ENCODE data around the gene GREB1. TPM values are rescaled to one million over a fixed set of nuclear protein-coding genes. Genes with fewer than 3 reads are reported as not detected.

GREB1 gene
- total RNA-seq, 1 donor from 2014 or later, result 50.5 TPM

- Mint-ChIP-seq H3K4me1 (ENCODE audit: unreplicated experiment) (peaks cover 37% of the 10 kb centered on the region), H3K27me3 (peaks cover 7% of the 10 kb centered on the region), H3K27ac (no peak overlapping the region), H3K9me3 (no peaks in the 10 kb centered on the region), H3K4me3 (no peak overlapping the region), H3K36me3 (peaks cover 4% of the 10 kb centered on the region)
- DNase-seq (ENCODE audit: extremely low spot score, unreplicated experiment), result peak; percentile 48
- TF ChIP-seq CTCF (conservative IDR thresholded peaks at IDR 0.05), result no peak
Observed at GRCh38 chr2:11540996-11541692, 7.3 kb downstream of the GREB1 start.

- no peak for TF ChIP-seq CTCF (conservative IDR thresholded peaks at IDR 0.05)
- Mint-ChIP-seq H3K4me3 (no peak overlapping the region), H3K36me3 (peaks cover 4% of the 10 kb centered on the region), H3K4me1 (ENCODE audit: unreplicated experiment) (peaks cover 37% of the 10 kb centered on the region), H3K27me3 (peaks cover 7% of the 10 kb centered on the region), H3K9me3 (no peaks in the 10 kb centered on the region), H3K27ac (no peak overlapping the region)
- peak; percentile 25 for DNase-seq (ENCODE audit: extremely low spot score, unreplicated experiment)
Observed at GRCh38 chr2:11541693-11542274, 7.9 kb downstream of the GREB1 start.

DNA sequence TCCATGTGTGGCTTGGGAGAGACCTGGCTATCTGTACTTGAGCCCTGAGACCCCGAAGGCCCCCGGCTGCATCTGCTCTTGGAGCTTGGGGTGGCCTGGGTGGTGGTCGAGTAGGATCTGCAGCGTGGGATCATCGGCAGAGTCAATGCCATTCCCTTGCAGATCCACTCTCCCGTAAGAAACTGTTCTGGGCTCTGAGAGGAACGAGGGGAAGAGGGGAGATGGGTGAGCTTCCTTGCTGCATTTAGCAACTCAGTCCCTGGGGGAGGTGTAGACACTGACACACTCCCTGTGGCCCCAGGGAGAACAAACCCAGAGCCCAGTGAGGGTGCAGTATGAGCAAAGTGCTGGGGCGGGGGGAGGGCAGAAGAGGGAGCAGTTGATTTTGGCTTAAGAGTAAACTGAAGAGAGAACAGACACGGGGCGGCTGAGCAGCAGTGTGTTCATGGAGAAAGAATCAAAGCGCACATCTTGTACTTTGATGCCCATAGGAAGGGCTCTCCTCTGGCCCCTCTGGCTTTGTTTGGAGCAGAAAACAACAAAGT, 8.5 kb downstream of the GREB1 start:
- Mint-ChIP-seq H3K36me3 (peaks cover 4% of the 10 kb centered on the region), H3K4me3 (no peak overlapping the region), H3K4me1 (ENCODE audit: unreplicated experiment) (peaks cover 37% of the 10 kb centered on the region), H3K27me3 (peaks cover 7% of the 10 kb centered on the region), H3K27ac (no peak overlapping the region), H3K9me3 (no peaks in the 10 kb centered on the region)
- DNase-seq (ENCODE audit: extremely low spot score, unreplicated experiment), result peak; percentile 45
- TF ChIP-seq CTCF (conservative IDR thresholded peaks at IDR 0.05), result no peak

DNA sequence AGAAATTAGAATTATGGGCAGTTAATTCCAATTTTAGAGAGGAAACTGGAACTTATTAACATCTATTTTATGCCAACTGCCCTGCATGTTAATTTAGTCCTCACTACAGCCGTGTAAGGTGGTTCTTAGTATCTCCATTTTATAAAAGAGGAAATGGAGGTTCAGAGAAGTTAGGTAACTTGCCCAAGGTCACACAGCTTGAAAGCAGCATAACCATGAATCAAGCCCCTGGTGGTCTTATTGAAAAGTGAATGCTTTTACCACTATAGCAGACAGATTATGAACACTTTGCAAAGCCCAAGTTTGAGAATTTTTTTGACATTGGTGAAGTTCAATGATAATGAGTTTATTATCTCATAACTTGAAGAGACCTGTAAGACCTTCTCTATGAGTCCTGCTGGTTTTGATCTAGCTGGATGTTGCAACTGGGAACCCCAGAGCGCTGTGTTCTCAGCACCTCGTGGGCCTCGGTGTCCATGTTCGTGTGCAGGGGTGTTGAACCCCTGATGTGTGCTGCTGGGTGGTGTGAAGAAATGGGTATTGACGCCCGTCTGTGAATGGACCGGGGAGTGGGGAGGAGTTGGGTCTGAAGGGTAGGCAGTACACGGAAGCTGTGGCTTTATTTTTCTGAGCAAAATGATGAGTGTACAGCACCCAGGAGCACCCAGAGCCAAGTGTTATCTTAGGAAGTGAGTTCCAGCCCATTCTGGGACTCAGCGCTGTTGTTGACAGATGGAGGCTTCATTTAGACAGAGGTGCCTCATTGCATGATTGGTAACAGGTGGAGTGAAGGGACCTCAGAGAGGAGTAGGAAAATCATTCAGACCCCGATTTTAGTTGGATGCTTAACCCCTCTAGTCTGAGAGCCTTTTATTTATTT, 9.7 kb downstream of the GREB1 start:
- Mint-ChIP-seq H3K4me1 (ENCODE audit: unreplicated experiment) (peaks cover 37% of the 10 kb centered on the region), H3K27ac (no peak overlapping the region), H3K4me3 (no peak overlapping the region), H3K27me3 (peaks cover 7% of the 10 kb centered on the region), H3K36me3 (peaks cover 4% of the 10 kb centered on the region), H3K9me3 (no peaks in the 10 kb centered on the region)
- peak; percentile 31 for DNase-seq (ENCODE audit: extremely low spot score, unreplicated experiment)
- peak; percentile 48 for TF ChIP-seq CTCF (conservative IDR thresholded peaks at IDR 0.05)

DNA sequence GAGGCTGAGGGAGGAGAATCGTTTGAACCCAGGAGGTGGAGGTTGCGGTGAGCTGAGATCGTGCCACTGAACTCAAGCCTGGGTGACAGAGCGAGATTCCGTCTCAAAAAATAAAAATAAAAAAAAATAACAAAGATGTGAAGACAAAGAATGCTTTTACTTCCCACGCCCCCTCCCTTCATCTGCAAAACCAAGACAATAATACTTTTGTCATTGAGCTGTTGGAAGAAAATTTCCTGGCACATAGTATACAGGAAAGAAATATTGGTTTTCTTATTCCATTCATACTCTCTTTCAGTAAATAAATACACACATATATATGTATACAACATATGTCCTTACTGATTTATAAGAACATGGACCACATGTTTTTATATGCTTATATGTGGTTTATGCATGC, 12.2 kb downstream of the GREB1 start:
- H3K4me1 Mint-ChIP-seq (ENCODE audit: unreplicated experiment), result peaks cover 17% of the 10 kb centered on the region
- H3K9me3 Mint-ChIP-seq, result peaks cover 5% of the 10 kb centered on the region
- DNase-seq (ENCODE audit: extremely low spot score, unreplicated experiment), result no peak

More for the DNA sequence above, 12.2 kb downstream of the GREB1 start:
- Mint-ChIP-seq H3K4me3 (no peak overlapping the region), H3K27me3 (peaks cover 3% of the 10 kb centered on the region), H3K27ac (no peak overlapping the region), H3K36me3 (peaks cover 8% of the 10 kb centered on the region)
- TF ChIP-seq CTCF (conservative IDR thresholded peaks at IDR 0.05), result no peak
